Measurements from ENCODE around the gene HSD17B1.

HSD17B1 gene

GRCh38 chr17:42512246-42512645, 40.5 kb upstream of the HSD17B1 start:
- no peak overlapping the region for H3K27ac ChIP-seq (ENCODE audit: insufficient read depth in 1 of 2, low read depth in 1 of 2, low read length in 2 of 2, poor library complexity in 1 of 2, severe bottlenecking in 2 of 2)
- 95% methylated on average over 9 of the region's 9 CpGs for WGBS (ENCODE audit: insufficient coverage)
- H3K9me3 ChIP-seq (ENCODE audit: control extremely low read depth in 1 of 5, control insufficient read depth in 4 of 5, insufficient read depth in 2 of 5, low read depth in 1 of 5, low read length in 4 of 5): no peaks in the 10 kb centered on the region
- POLR2A ChIA-PET: interaction anchor here (0.5 kb wide), 1 partner anchor 113 kb away, joined by 4 read pairs; no protein-coding TSS in a partner anchor
- H3K4me3 ChIP-seq (ENCODE audit: control insufficient read depth in 1 of 7, extremely low read depth in 1 of 7, insufficient read depth in 4 of 7, low read depth in 2 of 7, low read length in 6 of 7): no peak overlapping the region
- CTCF ChIA-PET: interaction anchor here (1.1 to 2.7 kb wide), 3 partner anchors 25 to 81 kb away, joined by 3 to 10 read pairs (median 5); no protein-coding TSS in a partner anchor
- H3K4me1 ChIP-seq (ENCODE audit: control extremely low read depth in 1 of 4, control insufficient read depth in 4 of 4, insufficient read depth in 4 of 4, low read length in 3 of 4): peaks cover 20 to 46% (median 43%) of the 10 kb centered on the region in 4 experiments
- no peak for DNase-seq
- peaks cover 2 to 45% (median 13%) of the 10 kb centered on the region in 4 experiments for H3K36me3 ChIP-seq (ENCODE audit: control insufficient read depth in 4 of 4, insufficient read depth in 4 of 4, low read length in 3 of 4)
- no peaks in the 10 kb centered on the region for H3K27me3 ChIP-seq (replicated peaks in 2 of 5; ENCODE audit: control insufficient read depth in 4 of 5, insufficient read depth in 5 of 5, low read length in 4 of 5)

GRCh38 chr17:42512733-42513251, 39.9 kb upstream of the HSD17B1 start:
- 95% methylated on average over 5 of the region's 6 CpGs for WGBS (ENCODE audit: insufficient coverage)
- H3K4me3 ChIP-seq (ENCODE audit: control insufficient read depth in 1 of 7, extremely low read depth in 1 of 7, insufficient read depth in 4 of 7, low read depth in 2 of 7, low read length in 6 of 7): no peak overlapping the region
- H3K27ac ChIP-seq (ENCODE audit: insufficient read depth in 1 of 2, low read depth in 1 of 2, low read length in 2 of 2, poor library complexity in 1 of 2, severe bottlenecking in 2 of 2): no peak overlapping the region
- H3K9me3 ChIP-seq (ENCODE audit: control extremely low read depth in 1 of 5, control insufficient read depth in 4 of 5, insufficient read depth in 2 of 5, low read depth in 1 of 5, low read length in 4 of 5): no peaks in the 10 kb centered on the region
- ChIA-PET CTCF (interaction anchor here (0.5 to 2.7 kb wide), 4 partner anchors 26 to 161 kb away, joined by 3 to 10 read pairs (median 4); no protein-coding TSS in a partner anchor), POLR2A (interaction anchor here (0.5 kb wide), 1 partner anchor 113 kb away, joined by 4 read pairs; no protein-coding TSS in a partner anchor)
- H3K27me3 ChIP-seq (replicated peaks in 2 of 5; ENCODE audit: control insufficient read depth in 4 of 5, insufficient read depth in 5 of 5, low read length in 4 of 5): no peaks in the 10 kb centered on the region
- DNase-seq: no peak
- peaks cover 23 to 50% (median 48%) of the 10 kb centered on the region in 4 experiments for H3K4me1 ChIP-seq (ENCODE audit: control extremely low read depth in 1 of 4, control insufficient read depth in 4 of 4, insufficient read depth in 4 of 4, low read length in 3 of 4)
- H3K36me3 ChIP-seq (ENCODE audit: control insufficient read depth in 4 of 4, insufficient read depth in 4 of 4, low read length in 3 of 4): peaks cover under 1 to 40% (median 13%) of the 10 kb centered on the region in 4 experiments

GRCh38 chr17:42513686-42514085, 39.0 kb upstream of the HSD17B1 start:
- Histone ChIP-seq H3K27me3 (replicated peaks in 2 of 5; ENCODE audit: control insufficient read depth in 4 of 5, insufficient read depth in 5 of 5, low read length in 4 of 5) (no peaks in the 10 kb centered on the region), H3K4me1 (ENCODE audit: control extremely low read depth in 1 of 4, control insufficient read depth in 4 of 4, insufficient read depth in 4 of 4, low read length in 3 of 4) (peaks cover 24 to 51% (median 48%) of the 10 kb centered on the region in 4 experiments), H3K27ac (ENCODE audit: insufficient read depth in 1 of 2, low read depth in 1 of 2, low read length in 2 of 2, poor library complexity in 1 of 2, severe bottlenecking in 2 of 2) (no peak overlapping the region), H3K9me3 (ENCODE audit: control extremely low read depth in 1 of 5, control insufficient read depth in 4 of 5, insufficient read depth in 2 of 5, low read depth in 1 of 5, low read length in 4 of 5) (no peaks in the 10 kb centered on the region), H3K4me3 (ENCODE audit: control insufficient read depth in 1 of 7, extremely low read depth in 1 of 7, insufficient read depth in 4 of 7, low read depth in 2 of 7, low read length in 6 of 7) (no peak overlapping the region), H3K36me3 (ENCODE audit: control insufficient read depth in 4 of 4, insufficient read depth in 4 of 4, low read length in 3 of 4) (peaks cover 0 to 34% (median 12%) of the 10 kb centered on the region in 4 experiments)
- DNase-seq: no peak
- WGBS (ENCODE audit: insufficient coverage): 99% methylated on average over 11 of the region's 11 CpGs
- ChIA-PET POLR2A (no interaction called here), CTCF (interaction anchor here (0.5 to 2.7 kb wide), 8 partner anchors 14 to 292 kb away, joined by 3 to 10 read pairs (median 3); no protein-coding TSS in a partner anchor)

- Histone ChIP-seq H3K9me3 (ENCODE audit: control extremely low read depth in 1 of 5, control insufficient read depth in 4 of 5, insufficient read depth in 2 of 5, low read depth in 1 of 5, low read length in 4 of 5) (no peaks in the 10 kb centered on the region), H3K4me1 (ENCODE audit: control extremely low read depth in 1 of 4, control insufficient read depth in 4 of 4, insufficient read depth in 4 of 4, low read length in 3 of 4) (peaks cover 22 to 51% (median 48%) of the 10 kb centered on the region in 4 experiments), H3K27ac (ENCODE audit: insufficient read depth in 1 of 2, low read depth in 1 of 2, low read length in 2 of 2, poor library complexity in 1 of 2, severe bottlenecking in 2 of 2) (no peak overlapping the region), H3K36me3 (ENCODE audit: control insufficient read depth in 4 of 4, insufficient read depth in 4 of 4, low read length in 3 of 4) (peaks cover 0 to 30% (median 12%) of the 10 kb centered on the region in 4 experiments), H3K27me3 (replicated peaks in 2 of 5; ENCODE audit: control insufficient read depth in 4 of 5, insufficient read depth in 5 of 5, low read length in 4 of 5) (no peaks in the 10 kb centered on the region), H3K4me3 (ENCODE audit: control insufficient read depth in 1 of 7, extremely low read depth in 1 of 7, insufficient read depth in 4 of 7, low read depth in 2 of 7, low read length in 6 of 7) (no peak overlapping the region)
- POLR2A ChIA-PET: no interaction called here
- WGBS (ENCODE audit: insufficient coverage): 95% methylated on average over 9 of the region's 11 CpGs
- no peak for DNase-seq
- CTCF ChIA-PET: interaction anchor here (0.6 to 1.9 kb wide), 7 partner anchors 13 to 292 kb away, joined by 3 to 6 read pairs (median 3); no protein-coding TSS in a partner anchor
Measured at GRCh38 chr17:42514279-42514678, 38.4 kb upstream of the HSD17B1 start.

GRCh38 chr17:42514867-42515266, 37.9 kb upstream of the HSD17B1 start:
- Histone ChIP-seq H3K4me3 (ENCODE audit: control insufficient read depth in 1 of 7, extremely low read depth in 1 of 7, insufficient read depth in 4 of 7, low read depth in 2 of 7, low read length in 6 of 7) (no peak overlapping the region), H3K36me3 (ENCODE audit: control insufficient read depth in 4 of 4, insufficient read depth in 4 of 4, low read length in 3 of 4) (peaks cover 0 to 28% (median 12%) of the 10 kb centered on the region in 4 experiments), H3K9me3 (ENCODE audit: control extremely low read depth in 1 of 5, control insufficient read depth in 4 of 5, insufficient read depth in 2 of 5, low read depth in 1 of 5, low read length in 4 of 5) (no peaks in the 10 kb centered on the region), H3K4me1 (ENCODE audit: control extremely low read depth in 1 of 4, control insufficient read depth in 4 of 4, insufficient read depth in 4 of 4, low read length in 3 of 4) (peaks cover 26 to 51% (median 48%) of the 10 kb centered on the region in 4 experiments), H3K27ac (ENCODE audit: insufficient read depth in 1 of 2, low read depth in 1 of 2, low read length in 2 of 2, poor library complexity in 1 of 2, severe bottlenecking in 2 of 2) (peak overlapping the region in 1 of 2 experiments; percentile 26), H3K27me3 (replicated peaks in 2 of 5; ENCODE audit: control insufficient read depth in 4 of 5, insufficient read depth in 5 of 5, low read length in 4 of 5) (no peaks in the 10 kb centered on the region)
- ChIA-PET POLR2A (no interaction called here), CTCF (interaction anchor here (0.8 to 1.9 kb wide), 4 partner anchors 12 to 191 kb away, joined by 3 to 6 read pairs (median 3); no protein-coding TSS in a partner anchor)
- no peak for DNase-seq
- WGBS (ENCODE audit: insufficient coverage): 92% methylated on average over 7 of the region's 8 CpGs

- CTCF ChIA-PET: interaction anchor here (0.6 to 5.8 kb wide), 18 partner anchors 10 to 207 kb away, joined by 3 to 47 read pairs (median 6); partner anchors contain the start of gene CAVIN1
- POLR2A ChIA-PET: interaction anchor here (1.4 to 1.8 kb wide), 2 partner anchors 196 to 205 kb away, joined by 3 to 7 read pairs; no protein-coding TSS in a partner anchor
- H3K4me3 ChIP-seq (ENCODE audit: control insufficient read depth in 1 of 7, extremely low read depth in 1 of 7, insufficient read depth in 4 of 7, low read depth in 2 of 7, low read length in 6 of 7): peak overlapping the region in 1 of 7 experiments; percentile 25
- H3K27me3 ChIP-seq (replicated peaks in 2 of 5; ENCODE audit: control insufficient read depth in 4 of 5, insufficient read depth in 5 of 5, low read length in 4 of 5): no peaks in the 10 kb centered on the region
- 1% methylated on average over 7 of the region's 9 CpGs for WGBS (ENCODE audit: insufficient coverage)
- H3K36me3 ChIP-seq (ENCODE audit: control insufficient read depth in 4 of 4, insufficient read depth in 4 of 4, low read length in 3 of 4): peaks cover 0 to 30% (median 20%) of the 10 kb centered on the region in 4 experiments
- H3K27ac ChIP-seq (ENCODE audit: insufficient read depth in 1 of 2, low read depth in 1 of 2, low read length in 2 of 2, poor library complexity in 1 of 2, severe bottlenecking in 2 of 2): peak overlapping the region; percentile 16 to 71
- H3K4me1 ChIP-seq (ENCODE audit: control extremely low read depth in 1 of 4, control insufficient read depth in 4 of 4, insufficient read depth in 4 of 4, low read length in 3 of 4): peaks cover 26 to 69% (median 62%) of the 10 kb centered on the region in 4 experiments
- DNase-seq: peak; percentile 79 to 84 (median 79)
- H3K9me3 ChIP-seq (ENCODE audit: control extremely low read depth in 1 of 5, control insufficient read depth in 4 of 5, insufficient read depth in 2 of 5, low read depth in 1 of 5, low read length in 4 of 5): no peaks in the 10 kb centered on the region
Measured at GRCh38 chr17:42517516-42517915, 35.2 kb upstream of the HSD17B1 start.
